CD4-positive, alpha-beta T cell treated with Interleukin-6 for 4 hours (primary cell): ENCODE data around the gene GPN2.
A peak's percentile ranks its signal among the peaks of the same experiment; 100 is the strongest.
"Not testable (repeated sequence)": the region's sequence is repeated elsewhere in the genome, so short reads cannot be mapped to it uniquely, and the experiment has no call there.

ENCODE experiments used
- DNase-seq: peaks from one replicate; pipeline ENCODE4 v3.0.0-alpha.2; 2020; ENCODE audit warnings: mixed read lengths

GPN2 gene

DNA sequence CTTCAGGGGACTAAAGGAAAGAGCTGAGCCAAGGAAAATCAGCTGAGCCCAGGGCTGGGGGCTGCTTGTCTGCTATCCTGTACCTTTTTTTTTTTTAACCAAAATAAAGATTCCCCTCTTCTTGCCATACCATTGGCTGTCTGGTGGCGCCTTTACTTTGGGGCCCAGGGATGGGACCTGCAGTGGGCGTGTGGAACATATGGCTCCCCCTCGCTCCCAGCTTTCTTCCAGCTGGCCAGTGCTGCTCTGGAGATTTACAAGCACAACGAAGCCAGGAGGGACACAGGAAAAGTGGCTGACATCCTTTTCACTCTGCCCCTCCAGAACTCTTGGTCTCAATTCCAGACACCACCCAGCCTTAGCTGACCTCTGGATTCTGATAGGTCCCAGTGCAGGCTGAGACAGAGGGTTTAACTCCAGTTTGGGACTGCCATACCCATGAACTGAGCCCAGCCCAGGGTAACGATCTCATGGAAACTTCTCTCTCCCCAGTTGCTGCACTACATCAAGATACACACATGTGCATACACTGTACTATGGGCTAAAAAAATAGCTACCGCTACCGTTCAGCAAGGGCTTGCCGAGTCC, 32.5 kb downstream of the GPN2 start:
- DNase-seq: no peak

DNA sequence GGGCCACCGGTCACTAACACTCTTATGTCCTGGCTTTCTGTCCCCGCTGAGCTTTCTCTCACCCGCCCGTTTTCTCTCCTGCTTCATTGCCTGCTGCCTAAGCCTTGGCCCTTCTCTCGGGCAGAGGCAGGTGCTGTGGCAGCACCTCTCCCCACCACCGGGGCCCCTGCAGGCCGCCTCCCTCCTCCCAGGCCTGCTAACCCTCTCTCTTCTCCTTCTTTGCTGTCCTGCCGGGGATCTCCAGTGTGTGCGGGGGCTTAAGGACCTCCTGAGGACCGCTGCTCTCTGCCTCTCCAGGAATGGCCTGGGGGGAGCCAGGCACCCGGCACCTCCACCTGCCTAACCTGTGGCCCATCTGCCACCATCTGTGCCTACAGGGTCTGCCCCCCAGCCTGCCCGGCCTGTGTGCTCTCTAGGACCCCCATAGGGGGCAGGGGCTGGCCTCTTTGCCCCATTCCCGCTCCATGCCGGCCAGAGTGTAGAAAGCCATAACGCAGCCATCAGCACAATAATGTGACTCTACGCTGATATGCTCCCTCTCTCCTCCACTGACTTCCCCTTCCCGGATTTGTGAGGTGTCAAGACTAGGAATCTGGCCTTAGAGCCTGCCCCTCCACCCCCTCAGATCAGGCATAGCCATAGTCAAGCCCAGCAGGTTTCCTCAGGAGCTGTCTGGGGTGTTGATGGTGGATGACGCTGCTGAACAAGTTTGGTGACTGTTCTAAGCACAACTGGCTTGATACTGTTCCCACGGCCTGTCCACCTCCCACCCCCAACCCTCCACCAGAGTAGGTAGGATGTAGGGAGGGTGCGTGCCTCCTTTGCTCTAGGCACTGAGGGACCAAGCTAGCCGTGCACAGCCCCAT, 33.2 kb downstream of the GPN2 start:
- no peak for DNase-seq

GRCh38 chr1:26856181-26856580, 33.9 kb downstream of the GPN2 start:
- DNase-seq: no peak

- no peak for DNase-seq
These were observed 34.4 kb downstream of the GPN2 start for GRCh38 chr1:26855636-26856035.

DNA sequence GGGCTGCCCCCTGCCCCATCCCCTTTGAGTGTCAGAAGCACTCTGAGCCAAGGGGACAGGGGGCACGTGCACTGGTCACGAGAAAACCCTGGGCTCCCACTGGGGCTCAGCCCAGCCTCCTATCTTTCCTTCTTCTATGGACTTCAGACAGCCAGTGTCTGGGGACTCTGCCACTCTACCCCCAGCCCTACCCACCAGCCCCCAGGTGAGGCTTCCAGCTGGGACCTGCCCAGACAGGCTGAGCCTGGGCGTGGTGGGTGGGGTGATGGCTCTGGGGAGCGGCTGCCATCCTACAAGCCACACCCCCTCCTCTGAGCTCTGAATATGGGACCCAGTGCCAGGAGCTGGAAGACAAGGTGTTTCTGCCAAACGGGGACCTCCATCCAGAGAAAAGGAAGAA, 35.2 kb downstream of the GPN2 start:
- no peak for DNase-seq

DNA sequence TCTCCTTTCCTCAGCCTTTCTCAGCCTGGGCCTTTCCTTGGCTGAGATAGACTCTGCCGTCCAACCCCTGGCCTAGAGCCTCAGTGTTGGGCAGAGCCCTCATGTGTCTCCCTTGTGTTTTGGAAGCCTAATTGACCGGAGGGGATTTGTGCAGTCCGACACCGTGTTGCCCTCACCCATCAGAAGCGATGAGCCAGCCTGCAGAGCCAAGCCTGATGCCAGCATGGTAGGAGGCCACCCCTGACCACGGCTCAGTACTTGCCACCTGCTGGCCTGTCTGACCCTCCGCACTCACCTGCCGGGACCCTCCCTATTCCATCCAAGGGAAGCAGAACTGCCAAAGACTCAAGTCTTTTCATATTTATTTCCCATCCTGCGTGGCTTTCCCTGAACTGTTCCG, 36.5 kb downstream of the GPN2 start:
- DNase-seq: no peak

GRCh38 chr1:26853156-26853555, 36.9 kb downstream of the GPN2 start:
- peak; percentile 89 for DNase-seq

- no peak for DNase-seq
These were observed 37.4 kb downstream of the GPN2 start for GRCh38 chr1:26852701-26853100.

DNA sequence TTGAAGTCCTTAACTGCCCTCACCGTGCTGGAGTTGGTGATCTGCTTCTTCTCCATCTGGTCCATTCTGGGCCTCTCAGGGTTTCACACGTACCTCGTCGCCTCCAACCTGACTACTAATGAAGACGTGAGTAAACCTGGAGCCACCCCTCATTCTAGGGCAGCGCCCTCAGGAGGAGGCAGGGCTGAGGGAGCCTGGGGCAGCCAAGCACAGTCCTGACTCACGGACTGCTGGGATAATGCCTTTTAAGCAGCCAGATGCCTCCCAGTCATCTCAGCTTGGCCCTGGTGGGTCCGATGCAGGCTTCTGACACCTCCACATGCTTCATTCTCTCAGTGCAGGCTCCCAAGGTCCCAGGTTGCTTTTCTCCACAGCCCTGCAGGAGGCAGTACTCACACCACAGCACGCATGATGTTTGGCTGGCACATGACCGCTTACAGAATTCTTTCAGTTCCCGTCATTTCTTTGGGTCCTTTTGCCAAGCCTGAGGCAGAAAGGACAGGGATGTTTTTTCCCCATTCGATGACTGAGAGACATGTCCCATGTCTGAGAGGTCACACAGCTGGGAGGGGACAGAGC, 38.9 kb downstream of the GPN2 start:
- no peak for DNase-seq

DNA sequence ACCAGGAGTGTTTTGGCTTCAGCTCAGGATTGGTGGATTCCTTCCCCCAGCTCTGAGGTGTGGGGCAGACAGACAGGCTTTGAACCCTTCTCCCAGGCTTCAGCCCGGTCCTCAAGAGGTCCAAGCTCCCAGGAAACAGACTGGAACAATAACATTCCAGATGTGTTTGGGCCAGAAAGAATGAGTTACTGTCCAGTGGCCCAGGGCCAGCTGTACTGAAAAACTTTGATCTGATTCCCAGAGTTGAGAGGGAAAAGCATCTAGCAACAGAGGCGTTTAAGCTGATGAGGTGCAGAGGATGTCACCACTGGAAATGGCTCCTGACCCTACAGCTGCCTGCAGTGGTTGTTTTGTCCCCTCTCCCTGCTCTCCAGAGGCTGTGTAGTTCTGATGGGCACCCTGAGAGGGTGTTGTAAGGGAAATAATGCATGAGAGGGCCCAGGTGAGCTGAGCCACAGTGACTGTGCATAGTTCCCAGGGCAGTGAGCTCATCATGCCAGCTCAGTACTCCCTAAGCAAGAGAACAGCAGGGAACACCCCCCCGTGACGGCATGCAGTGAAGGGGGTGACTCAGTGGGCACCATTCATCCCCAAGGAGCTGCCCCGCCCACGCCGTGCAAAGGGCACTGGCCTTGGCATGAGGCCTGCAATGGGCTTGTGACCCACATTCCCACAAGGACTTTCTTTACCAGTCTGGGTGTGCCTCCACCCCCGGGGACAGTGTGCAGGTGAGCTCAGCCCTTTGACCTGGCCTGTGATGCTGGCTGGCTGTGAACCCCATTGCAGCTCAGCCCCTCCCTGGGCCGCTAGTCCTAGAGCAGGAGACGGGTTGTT, 40.9 kb downstream of the GPN2 start:
- DNase-seq: no peak

GRCh38 chr1:26848499-26848898, 41.6 kb downstream of the GPN2 start:
- DNase-seq: no peak

DNA sequence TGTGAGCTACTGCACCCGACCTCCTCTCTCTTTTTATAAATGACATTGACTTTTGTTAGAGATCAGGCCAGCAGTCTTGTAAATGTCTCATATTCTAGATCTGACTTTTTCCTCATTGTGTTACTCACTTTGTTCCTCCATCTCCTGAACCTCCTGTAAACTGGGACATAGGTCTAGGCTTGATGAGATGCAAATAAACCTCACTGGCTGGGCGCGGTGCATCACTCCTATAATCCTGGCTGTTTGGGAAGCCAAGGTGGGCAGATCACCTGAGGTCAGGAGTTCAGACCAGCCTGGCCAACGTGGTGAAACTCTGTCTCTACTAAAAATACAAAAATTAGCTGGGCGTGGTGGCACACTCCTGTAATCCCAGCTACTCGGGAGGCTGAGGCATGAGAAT, 42.3 kb downstream of the GPN2 start:
- DNase-seq: not testable (repeated sequence)

GRCh38 chr1:26844424-26845196, 45.5 kb downstream of the GPN2 start:
- no peak for DNase-seq

GRCh38 chr1:26839779-26840178, 50.3 kb downstream of the GPN2 start:
- no peak for DNase-seq

GRCh38 chr1:26839339-26839722, 50.8 kb downstream of the GPN2 start:
- no peak for DNase-seq

DNA sequence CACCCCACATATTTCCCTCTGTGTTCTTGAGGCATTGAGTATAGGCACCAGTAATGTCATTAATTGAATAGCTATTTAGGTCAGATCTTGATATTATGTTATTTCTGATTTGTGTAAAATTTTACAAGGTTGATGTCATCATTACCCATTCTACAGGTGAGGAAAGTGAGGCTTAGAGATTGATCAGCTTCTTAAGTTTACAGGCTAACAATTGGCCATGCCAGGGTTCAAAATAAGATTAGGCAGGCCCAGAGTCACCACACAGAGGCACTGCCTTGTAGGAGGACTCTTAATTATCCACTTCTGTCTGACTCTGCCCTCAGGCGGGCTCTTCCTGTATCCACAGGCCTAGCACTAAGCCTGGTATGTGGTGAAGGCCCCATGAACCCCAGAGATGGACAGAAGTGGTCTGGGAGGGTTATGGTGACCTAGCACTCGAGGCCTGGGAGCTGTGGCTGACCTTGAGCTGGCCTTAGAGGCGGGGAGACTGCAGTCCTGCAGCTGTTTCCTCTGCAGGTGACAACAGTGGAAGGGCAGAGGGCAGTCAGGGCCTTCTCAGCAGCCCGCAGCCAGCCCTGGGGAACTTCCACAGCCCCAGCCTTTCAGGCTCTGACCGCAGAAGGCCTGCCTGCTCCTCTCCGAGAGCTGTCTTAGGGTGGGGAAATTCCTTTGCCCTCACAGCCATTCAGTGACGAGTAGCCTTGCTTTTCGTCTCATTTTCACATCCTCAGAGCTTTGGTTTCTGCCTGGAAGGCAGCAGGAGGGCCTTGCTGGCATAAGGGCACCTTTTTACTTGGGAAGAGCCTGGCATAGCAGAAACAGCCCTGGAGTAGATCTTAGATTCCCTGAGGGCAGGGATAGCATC, 51.4 kb downstream of the GPN2 start:
- DNase-seq: peak; percentile 33

- not testable (repeated sequence) for DNase-seq
These were observed 52.4 kb downstream of the GPN2 start for GRCh38 chr1:26837665-26838064.

- DNase-seq: peak; percentile 91
These were observed 56.4 kb downstream of the GPN2 start for GRCh38 chr1:26833432-26834405.

DNA sequence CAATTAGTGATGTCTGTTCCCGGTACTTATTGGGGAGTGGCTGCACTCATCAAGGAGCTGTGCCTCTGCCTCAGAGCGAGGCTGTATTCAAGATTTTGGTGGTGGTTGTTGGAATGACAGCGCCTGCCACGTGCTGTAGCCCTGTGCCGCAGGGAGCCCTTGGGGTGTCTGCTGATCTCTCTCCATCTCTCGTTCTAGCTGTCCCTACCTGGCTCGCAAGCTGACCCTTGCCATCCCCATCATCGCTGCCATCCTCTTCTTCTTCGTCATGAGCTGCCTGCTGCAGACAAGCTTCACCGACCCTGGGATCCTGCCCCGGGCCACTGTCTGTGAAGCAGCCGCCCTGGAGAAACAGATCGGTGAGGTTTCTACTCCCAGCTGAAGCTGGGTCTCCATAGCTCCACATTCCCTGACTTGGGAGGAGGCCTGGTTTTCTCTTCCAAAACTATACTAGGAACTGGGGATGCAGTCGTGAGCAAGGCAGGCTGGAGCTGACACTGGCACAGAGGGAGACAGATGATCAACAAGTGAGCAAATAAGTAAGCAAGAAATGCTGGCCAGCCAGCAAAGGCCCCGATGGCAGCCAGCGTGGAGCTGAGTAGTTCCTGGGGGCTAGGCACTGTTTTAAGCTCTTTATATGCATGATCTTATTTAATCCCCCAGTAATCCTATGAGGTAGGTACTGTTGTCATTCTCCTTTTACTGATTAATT, 57.7 kb downstream of the GPN2 start:
- no peak for DNase-seq
